MM.1S (cell line): ENCODE measurements around the gene MYBPHL.

Experiments used
- EZH2 ChIP-seq: fragments of 300-600 bp; sonication (generic); optimal IDR thresholded peaks from 2 replicates; pipeline ENCODE3; 2017; ENCODE audit warnings: low read depth, mild to moderate bottlenecking, antibody characterized with exemption, low read length, mixed read lengths
- EZH2phosphoT487 ChIP-seq: fragments of 300-600 bp; sonication (generic); IDR thresholded peaks from 2 replicates; pipeline ENCODE4 v1.6.1; 2018; ENCODE audit warnings: antibody characterized with exemption, low read length
- TF ChIP-seq, protein P1 (sequence below): fragments of 300-600 bp; sonication (generic); IDR thresholded peaks from 2 replicates; pipeline ENCODE4 v1.5.1; 2016; ENCODE audit warnings: antibody characterized with exemption, low read length, mixed read lengths

DNA sequence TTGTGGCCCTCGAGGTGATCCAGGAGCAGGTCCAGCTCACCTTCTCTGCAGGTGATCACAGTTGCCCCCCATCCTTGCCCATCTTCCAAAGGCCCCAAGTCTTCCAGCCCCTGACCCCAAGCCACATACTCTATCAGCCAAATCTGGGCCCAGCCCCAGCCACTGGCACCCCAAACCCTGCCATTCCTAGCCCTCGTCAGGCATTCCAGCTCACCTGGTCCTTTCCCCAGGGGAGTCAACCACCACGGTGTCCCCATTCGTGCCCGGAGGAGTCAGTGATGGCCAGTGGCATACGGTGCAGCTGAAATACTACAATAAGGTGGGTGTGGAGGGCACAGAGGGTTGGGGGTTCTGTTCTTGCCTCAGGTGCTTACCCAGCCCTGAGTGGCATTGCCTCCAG lies 45.2 kb downstream of the MYBPHL start:
- TF ChIP-seq, protein P1, sequence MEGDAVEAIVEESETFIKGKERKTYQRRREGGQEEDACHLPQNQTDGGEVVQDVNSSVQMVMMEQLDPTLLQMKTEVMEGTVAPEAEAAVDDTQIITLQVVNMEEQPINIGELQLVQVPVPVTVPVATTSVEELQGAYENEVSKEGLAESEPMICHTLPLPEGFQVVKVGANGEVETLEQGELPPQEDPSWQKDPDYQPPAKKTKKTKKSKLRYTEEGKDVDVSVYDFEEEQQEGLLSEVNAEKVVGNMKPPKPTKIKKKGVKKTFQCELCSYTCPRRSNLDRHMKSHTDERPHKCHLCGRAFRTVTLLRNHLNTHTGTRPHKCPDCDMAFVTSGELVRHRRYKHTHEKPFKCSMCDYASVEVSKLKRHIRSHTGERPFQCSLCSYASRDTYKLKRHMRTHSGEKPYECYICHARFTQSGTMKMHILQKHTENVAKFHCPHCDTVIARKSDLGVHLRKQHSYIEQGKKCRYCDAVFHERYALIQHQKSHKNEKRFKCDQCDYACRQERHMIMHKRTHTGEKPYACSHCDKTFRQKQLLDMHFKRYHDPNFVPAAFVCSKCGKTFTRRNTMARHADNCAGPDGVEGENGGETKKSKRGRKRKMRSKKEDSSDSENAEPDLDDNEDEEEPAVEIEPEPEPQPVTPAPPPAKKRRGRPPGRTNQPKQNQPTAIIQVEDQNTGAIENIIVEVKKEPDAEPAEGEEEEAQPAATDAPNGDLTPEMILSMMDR: no peak
- TF ChIP-seq EZH2 (no peak), EZH2phosphoT487 (no peak)
